Limb (tissue), 2 donors: ENCODE data around the gene HECW1.
"Not testable (repeated sequence)": the region's sequence is repeated elsewhere in the genome, so short reads cannot be mapped to it uniquely, and the experiment has no call there.

Source experiments
- DNase-seq, 2 donors: peaks; one replicate each; pipeline ENCODE4 v3.0.0-alpha.2; 2016; ENCODE audit errors: extremely low spot score in 2 of 2

The HECW1 gene

DNA sequence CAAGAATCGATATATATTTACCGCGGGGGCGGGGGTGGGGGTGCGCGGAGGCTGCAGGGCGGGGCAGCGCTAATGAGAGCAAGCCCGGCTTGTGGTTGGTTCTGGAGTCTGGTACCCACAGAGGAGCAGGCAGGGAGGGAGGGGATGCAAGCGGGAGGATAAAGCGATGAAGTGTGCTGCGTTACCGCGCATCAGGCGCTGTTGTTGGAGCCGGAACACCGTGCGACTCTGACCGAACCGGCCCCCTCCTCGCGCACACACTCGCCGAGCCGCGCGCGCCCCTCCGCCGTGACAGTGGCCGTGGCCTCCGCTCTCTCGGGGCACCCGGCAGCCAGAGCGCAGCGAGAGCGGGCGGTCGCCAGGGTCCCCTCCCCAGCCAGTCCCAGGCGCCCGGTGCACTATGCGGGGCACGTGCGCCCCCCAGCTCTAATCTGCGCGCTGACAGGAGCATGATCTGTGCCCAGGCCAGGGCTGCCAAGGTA, at the start of gene HECW1:
Gene HECW1 (plus strand): TSS at position 189 of the 482 bp plus-strand sequence. CDS start 131,259 bp downstream, outside the sequence.
- peak in 1 of 2 donors; percentile 73 for DNase-seq

- DNase-seq: no peak
Measured at GRCh38 chr7:43071604-43072003, 40.8 kb upstream of the HECW1 start.

- no peak for DNase-seq
Measured at GRCh38 chr7:43072530-43072929, 39.9 kb upstream of the HECW1 start.

DNA sequence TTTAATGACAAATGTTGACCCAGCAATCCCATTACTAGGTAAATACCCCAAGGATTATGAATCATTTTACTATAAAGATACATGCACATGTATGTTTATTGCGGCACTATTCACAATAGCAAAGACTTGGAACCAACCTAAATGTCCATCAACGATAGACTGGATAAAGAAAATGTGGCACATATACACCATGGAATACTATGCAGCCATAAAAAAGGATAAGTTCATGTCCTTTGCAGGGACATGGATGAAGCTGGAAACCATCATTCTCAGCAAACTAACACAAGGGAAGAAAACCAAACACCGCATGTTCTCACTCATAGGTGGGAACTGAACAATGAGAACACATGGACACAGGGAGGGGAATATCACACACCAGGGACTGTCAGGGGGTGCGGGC, 38.6 kb upstream of the HECW1 start:
- not testable (repeated sequence) for DNase-seq

GRCh38 chr7:43076189-43076605, 36.2 kb upstream of the HECW1 start:
- no peak for DNase-seq

DNA sequence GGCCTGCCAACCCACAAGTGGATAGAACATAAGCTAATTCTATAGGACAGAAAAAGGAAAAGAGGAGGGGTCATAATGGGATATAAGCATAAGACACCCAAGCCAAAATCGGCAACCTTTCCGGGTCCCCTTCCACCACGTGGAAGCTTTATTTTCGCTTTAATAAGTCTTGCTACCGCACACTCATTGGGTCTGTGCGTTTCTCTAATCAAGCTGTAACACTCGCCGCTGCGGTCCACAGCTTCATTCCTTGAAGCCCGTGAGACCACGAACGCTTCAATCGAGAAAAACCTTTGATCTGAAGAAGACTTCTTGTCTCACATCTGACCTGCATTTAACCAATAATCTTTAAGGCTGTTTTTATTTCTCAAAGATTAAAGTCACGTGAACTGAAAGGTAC, 35.8 kb upstream of the HECW1 start:
- DNase-seq: no peak

DNA sequence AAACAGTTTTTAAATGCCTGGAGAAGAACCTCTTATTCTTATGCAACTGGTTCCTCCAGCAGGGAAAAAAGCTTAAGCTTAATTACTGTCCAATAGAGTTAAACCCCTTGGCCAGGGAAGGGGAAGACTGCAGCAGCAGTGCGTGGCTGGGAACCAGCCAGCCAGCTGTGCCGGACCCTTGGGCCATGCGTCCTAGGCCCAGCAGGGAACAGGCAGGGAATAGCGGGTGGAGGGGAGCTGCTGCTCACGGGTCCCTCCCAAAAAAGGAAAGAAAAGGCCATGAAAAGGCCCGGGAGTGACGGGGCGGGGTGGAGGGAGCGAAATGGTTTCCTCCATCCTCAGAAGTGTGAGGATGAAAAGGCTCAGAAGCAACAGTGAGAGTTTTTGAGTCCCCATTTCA, 35.2 kb upstream of the HECW1 start:
- no peak for DNase-seq

DNA sequence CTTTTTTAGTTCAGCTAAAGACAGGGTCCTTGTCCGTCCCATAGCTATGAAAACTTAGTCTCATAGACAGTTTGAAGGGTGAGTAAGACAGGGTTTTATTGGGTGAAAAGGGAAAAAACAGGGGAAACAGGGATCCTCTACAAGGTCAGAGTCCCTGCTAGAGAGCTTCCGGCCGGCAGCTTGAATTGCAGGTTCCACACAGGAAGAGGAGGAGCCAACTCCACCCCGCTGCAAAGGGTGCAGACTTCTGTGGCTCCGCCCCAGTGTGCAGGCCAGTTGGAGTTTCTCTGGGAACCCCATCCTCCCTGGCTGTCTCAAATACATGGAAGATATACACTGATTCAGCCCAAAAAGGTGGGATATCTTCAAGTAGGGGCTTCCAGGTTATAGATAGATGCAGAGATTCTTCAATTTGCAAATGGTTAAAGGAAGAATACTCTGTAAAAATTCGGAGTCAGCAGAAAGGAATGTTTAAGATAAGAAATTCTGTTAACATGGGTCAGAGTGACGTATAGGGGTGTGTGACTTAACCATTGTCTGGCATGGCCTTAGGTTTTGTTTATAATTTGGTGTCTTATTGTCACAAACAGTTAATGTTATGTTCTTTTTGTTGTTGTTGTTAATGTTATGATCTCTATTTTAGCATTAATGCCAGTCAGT, 34.6 kb upstream of the HECW1 start:
- DNase-seq: no peak

GRCh38 chr7:43078794-43079193, 33.7 kb upstream of the HECW1 start:
- DNase-seq: no peak

GRCh38 chr7:43081603-43082002, 30.8 kb upstream of the HECW1 start:
- DNase-seq: no peak

GRCh38 chr7:43083106-43083505, 29.3 kb upstream of the HECW1 start:
- DNase-seq: no peak

DNA sequence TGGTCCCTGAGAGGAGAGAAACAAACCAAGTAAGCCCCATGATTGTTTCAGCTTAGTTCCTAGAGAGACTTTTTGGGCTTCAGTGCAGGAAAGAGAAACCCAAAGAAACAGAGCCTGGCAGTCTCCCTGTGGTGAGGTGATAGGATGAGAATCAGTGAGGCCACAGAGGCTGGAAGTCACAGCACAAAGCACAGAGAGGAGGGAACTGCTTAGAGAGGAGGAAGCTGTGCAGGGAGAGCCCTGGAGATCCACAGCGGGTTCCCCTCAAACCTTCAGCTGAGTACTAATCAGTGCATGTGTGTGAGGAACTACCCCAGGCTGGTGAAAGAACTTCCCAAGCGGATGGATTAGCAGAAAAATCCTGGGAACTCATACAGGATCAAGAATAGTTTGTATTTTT, 27.4 kb upstream of the HECW1 start:
- no peak for DNase-seq

DNA sequence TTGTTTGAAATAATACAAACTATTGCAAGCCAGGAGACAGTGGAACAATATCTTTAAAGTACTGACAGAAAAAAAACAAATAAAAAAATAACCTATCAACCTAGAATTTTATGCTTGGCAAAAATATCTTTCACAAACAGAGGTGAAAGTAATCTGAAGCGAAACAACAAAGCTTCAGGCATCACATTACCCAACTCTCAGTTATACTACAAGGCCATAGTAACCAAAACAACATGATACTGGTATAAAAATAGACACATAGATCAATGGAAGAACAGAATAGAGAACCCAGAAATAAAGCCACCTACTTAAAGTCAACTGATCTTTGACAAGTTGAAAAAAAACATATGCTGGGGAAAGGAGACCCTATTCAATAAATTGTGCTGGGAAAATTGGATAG, 26.5 kb upstream of the HECW1 start:
- DNase-seq: no peak

GRCh38 chr7:43092819-43093218, 19.6 kb upstream of the HECW1 start:
- no peak for DNase-seq

- no peak for DNase-seq
Measured at GRCh38 chr7:43096875-43097274, 15.6 kb upstream of the HECW1 start.

GRCh38 chr7:43099750-43100149, 12.7 kb upstream of the HECW1 start:
- DNase-seq: no peak

GRCh38 chr7:43104874-43105520, 7.5 kb upstream of the HECW1 start:
- no peak for DNase-seq

GRCh38 chr7:43105521-43106120, 6.8 kb upstream of the HECW1 start:
- no peak for DNase-seq

DNA sequence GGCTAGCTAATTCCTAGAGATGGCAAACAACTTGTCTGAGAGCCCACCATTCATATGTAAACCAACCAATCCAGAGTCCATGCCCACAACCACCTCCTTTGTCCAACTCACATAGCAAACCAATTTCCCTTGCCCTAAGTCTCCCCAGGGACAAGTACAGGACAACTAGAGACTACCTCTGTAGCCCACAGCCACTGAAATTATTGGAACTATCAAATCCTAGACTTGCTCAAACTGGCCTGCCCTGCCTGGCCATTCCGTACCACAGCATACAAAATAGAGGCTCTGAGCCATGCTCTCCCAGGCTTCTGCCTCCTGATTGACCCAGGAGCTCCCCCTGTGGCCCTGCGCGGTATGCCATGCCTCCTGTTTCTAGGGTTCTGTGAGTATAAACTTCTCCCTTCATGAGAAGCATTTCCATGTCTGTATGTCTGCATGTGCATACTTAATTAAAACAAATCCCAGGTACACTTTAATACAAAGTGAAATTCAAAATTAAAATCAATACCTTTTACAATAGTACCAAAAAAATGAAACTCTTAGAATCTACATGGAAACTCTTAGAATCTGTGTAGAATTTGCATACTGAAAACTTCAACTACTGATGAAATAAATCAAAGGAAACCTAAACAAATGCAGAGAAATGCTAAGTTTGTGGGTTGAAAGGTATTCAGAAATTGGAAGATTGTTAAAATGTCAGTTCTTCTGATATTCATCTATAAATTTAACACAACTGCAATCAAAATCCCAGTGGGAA, 4.0 kb upstream of the HECW1 start:
- peak; percentile 47 to 83 for DNase-seq

DNA sequence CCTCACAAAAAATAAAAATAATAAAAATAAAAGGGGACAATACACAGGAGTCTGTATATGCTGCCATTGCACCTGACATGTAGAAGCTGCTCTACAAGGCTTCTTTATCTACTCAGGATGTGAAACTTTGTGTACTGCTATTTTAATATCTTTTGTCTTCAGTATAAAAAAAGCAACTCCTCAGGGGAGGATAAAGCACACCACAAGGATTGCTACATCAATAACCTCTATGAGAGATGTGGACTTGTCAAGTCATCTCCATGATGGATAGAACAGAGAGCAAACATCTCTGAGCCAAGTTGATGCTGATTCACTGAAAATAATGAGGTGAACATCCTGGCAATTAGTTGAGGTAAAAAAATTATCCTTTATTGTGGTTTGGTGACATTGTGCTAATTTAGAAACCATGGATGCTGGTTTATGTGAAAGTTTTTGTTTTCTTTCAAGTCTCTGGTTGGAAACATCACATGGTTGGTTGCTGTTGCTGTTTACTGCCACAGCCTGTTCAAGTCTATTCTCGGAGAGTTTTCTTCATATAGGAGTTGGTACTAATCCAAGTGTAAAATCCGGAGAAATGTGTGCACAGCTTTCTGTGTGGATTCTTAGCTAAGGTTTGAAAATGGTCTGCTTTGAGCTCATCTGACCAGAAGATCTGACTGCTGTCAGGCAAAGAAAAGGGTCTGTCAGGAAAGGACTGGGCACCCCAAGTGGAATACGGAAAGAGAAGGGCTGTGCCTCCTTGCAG, 1.5 kb upstream of the HECW1 start:
- no peak for DNase-seq
